Endothelial cell (in vitro differentiated cells): ENCODE results near the gene CYP3A4. TPM values are rescaled to one million over a fixed set of nuclear protein-coding genes. Genes with fewer than 3 reads are reported as not detected.

Experiments used
- DNase-seq: peaks from one replicate; pipeline ENCODE4 v3.0.0; 2021; ENCODE audit warnings: low spot score
- H3K27ac Mint-ChIP-seq: one replicate; pipeline ENCODE4 v1.8.0; 2021; ENCODE audit warnings: mixed read lengths, inconsistent platforms; ENCODE audit not compliant: unreplicated experiment
- H3K27me3 Mint-ChIP-seq: one replicate; pipeline ENCODE4 v1.8.0; 2021; ENCODE audit warnings: mild to moderate bottlenecking, moderate library complexity, mixed read lengths, inconsistent platforms; ENCODE audit not compliant: unreplicated experiment
- H3K36me3 Mint-ChIP-seq: one replicate; pipeline ENCODE4 v1.8.0; 2021; ENCODE audit warnings: mild to moderate bottlenecking, low read depth, mixed read lengths, inconsistent platforms; ENCODE audit not compliant: unreplicated experiment
- H3K4me1 Mint-ChIP-seq: one replicate; pipeline ENCODE4 v1.8.0; 2021; ENCODE audit warnings: mild to moderate bottlenecking, mixed read lengths, inconsistent platforms; ENCODE audit not compliant: unreplicated experiment
- H3K4me3 Mint-ChIP-seq: one replicate; pipeline ENCODE4 v1.8.0; 2021; ENCODE audit warnings: mild to moderate bottlenecking, mixed read lengths, inconsistent platforms; ENCODE audit not compliant: unreplicated experiment
- H3K9me3 Mint-ChIP-seq: one replicate; pipeline ENCODE4 v1.8.0; 2021; ENCODE audit warnings: mixed read lengths, inconsistent platforms; ENCODE audit not compliant: unreplicated experiment
- total RNA-seq: library from RNA; stranded (reverse); fragmentation: NEBNext Ultra II Directional; extraction: Animal tissue kit (Norgen Biotek cat#: 25700); gene quantifications from one replicate; pipeline ENCODE4 v1.2.1, GENCODE V29; 2021; ENCODE audit not compliant: unreplicated experiment
- TF ChIP-seq, protein P1 (sequence below): fragments of 200-600 bp; sonication (generic); IDR thresholded peaks from one replicate; pipeline ENCODE4 v1.5.0; 2021; ENCODE audit warnings: antibody characterized with exemption; ENCODE audit not compliant: unreplicated experiment

CYP3A4 gene
- total RNA-seq, 1 donor from 2014 or later, result not detected

DNA sequence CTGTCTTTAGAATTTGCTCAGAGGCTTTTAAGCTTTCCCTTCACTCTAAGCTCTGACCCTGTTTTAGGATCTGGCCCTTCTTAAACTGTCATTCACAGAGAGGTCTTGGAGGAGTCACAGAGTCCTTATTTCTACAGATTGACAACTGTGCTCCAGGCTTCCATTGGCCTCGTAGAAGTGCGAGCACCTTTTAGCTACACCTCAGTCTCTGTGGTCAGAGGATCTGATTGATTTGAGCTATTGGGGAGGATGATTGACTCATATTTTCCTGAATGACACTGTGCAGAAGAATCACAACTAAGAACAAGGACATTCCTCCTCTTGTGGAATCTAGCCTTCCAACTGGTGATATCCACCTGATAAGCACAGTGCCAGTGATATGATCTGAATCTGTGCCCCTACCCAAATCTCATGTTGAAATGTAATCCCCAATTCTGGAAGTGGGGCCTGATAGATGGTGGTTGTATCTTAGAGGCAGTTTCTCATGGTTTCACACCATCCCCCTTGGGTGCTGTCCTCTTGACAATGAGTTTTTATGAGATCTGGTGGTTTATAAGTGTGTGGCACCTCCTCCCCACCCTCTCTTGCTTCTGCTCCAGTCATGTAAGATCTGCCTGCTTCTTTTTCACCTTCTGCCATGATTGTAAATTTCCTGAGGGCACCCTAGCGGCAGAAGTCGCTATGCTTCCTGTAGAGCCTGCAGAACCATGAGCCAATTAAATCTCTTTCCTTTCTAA is 52.2 kb downstream of the CYP3A4 start:
- no peak overlapping the region for H3K27ac Mint-ChIP-seq
- no peak overlapping the region for H3K4me3 Mint-ChIP-seq
- H3K9me3 Mint-ChIP-seq, result no peaks in the 10 kb centered on the region
- DNase-seq, result no peak
- H3K4me1 Mint-ChIP-seq, result peaks cover 18% of the 10 kb centered on the region
- H3K36me3 Mint-ChIP-seq, result peaks cover 3% of the 10 kb centered on the region
- H3K27me3 Mint-ChIP-seq, result peaks cover 5% of the 10 kb centered on the region
- TF ChIP-seq, protein P1, sequence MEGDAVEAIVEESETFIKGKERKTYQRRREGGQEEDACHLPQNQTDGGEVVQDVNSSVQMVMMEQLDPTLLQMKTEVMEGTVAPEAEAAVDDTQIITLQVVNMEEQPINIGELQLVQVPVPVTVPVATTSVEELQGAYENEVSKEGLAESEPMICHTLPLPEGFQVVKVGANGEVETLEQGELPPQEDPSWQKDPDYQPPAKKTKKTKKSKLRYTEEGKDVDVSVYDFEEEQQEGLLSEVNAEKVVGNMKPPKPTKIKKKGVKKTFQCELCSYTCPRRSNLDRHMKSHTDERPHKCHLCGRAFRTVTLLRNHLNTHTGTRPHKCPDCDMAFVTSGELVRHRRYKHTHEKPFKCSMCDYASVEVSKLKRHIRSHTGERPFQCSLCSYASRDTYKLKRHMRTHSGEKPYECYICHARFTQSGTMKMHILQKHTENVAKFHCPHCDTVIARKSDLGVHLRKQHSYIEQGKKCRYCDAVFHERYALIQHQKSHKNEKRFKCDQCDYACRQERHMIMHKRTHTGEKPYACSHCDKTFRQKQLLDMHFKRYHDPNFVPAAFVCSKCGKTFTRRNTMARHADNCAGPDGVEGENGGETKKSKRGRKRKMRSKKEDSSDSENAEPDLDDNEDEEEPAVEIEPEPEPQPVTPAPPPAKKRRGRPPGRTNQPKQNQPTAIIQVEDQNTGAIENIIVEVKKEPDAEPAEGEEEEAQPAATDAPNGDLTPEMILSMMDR, result no peak

DNA sequence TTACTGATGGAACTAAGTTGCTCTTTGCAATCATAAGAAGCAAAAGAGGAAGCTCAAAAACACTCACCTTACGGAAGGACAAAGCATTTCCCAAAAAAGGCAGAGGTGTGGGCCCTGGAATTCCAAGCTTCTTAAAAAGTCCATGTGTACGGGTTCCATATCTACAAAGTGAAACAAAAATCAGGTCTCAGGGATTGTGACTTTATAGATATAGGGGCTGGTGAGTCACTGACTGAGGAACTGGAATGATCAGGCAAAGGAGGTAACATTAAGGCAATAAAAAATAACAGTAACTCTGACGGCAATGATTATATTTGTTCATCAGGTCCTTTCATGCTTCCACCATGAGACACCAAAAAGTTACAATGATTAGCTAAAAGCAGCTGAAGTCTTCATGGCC is 53.0 kb downstream of the CYP3A4 start:
- peaks cover 3% of the 10 kb centered on the region for H3K27me3 Mint-ChIP-seq
- TF ChIP-seq, protein P1, result no peak
- H3K9me3 Mint-ChIP-seq, result no peaks in the 10 kb centered on the region
- H3K27ac Mint-ChIP-seq, result no peak overlapping the region
- no peak for DNase-seq
- peaks cover 16% of the 10 kb centered on the region for H3K4me1 Mint-ChIP-seq
- no peak overlapping the region for H3K4me3 Mint-ChIP-seq
- H3K36me3 Mint-ChIP-seq, result peaks cover 3% of the 10 kb centered on the region

DNA sequence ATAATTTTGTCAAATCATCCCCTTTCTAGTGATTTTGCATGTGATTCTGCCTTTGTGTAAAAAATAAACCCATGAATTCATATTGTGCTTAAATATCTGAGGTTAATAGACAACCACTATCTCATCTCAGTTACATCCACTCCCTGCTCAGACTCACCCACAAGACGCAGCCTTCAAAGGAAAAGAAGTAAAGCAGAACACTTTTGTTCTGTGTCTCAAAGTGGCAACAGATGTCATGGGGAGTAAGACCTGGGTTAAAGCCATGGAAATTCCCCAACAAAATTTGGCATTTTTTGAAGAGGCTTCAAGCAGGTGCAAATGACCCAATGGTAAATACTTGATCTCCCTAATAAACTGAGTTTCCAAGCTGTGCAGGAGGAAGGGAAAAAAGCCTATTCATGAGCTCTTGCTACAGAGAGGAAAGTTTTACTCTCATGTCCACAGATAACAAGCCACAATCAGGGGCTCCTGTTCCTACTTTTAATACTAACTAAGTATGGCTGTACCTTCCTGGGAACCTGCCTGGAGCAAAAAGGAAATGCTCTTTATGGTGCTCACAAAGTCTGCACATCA is 53.7 kb downstream of the CYP3A4 start:
- no peak overlapping the region for H3K4me3 Mint-ChIP-seq
- peaks cover 9% of the 10 kb centered on the region for H3K4me1 Mint-ChIP-seq
- TF ChIP-seq, protein P1, result no peak
- peaks cover 2% of the 10 kb centered on the region for H3K27me3 Mint-ChIP-seq
- H3K27ac Mint-ChIP-seq, result no peak overlapping the region
- no peaks in the 10 kb centered on the region for H3K9me3 Mint-ChIP-seq
- DNase-seq, result no peak
- H3K36me3 Mint-ChIP-seq, result peaks cover 3% of the 10 kb centered on the region

DNA sequence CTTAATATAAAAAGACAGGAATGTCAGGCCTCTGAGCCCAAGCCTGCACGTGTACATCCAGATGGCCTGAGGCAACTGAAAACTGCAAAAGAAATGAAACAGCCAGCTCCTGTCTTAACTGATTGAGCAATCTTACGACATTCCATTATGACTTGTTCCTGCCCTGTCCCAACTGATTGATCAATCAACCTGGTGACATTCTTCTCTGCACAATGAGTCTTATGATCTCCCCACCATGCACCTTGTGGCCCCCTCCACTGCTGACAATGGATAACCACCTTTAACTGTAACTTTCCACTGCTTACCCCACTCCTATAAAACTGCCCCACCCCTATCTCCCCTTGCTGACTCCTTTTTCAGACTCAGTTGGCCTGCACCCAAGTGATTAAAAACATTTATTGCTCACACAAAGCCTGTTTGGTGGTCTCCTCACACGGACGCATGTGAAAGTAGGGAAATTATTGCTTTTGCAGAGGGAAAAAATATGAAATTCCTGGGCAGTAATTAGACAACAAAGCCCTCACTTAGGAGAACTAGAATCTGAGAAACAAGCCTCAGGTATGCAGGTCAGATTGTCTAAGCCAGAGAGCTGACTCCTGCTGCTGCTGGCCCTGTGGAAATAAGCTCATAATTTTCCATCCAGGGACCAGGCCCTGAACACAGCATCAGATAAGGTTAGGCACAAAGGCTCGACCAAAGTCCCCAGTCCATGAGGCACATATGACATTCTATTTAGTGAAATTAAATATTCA is 54.3 kb downstream of the CYP3A4 start:
- Mint-ChIP-seq H3K4me1 (peaks cover 2% of the 10 kb centered on the region), H3K27me3 (no peaks in the 10 kb centered on the region), H3K9me3 (no peaks in the 10 kb centered on the region), H3K27ac (no peak overlapping the region), H3K36me3 (peaks cover 3% of the 10 kb centered on the region), H3K4me3 (no peak overlapping the region)
- DNase-seq, result no peak
- TF ChIP-seq, protein P1, result no peak
